SHP77 treated with DMSO at 0.1 percent for 48 hours (cell line): ENCODE measurements around the gene TRIB2.

Experiments used
- DNase-seq: peaks from one replicate; lab custom pipeline; 2025; lab: John Stamatoyannopoulos, UW

TRIB2 gene

DNA sequence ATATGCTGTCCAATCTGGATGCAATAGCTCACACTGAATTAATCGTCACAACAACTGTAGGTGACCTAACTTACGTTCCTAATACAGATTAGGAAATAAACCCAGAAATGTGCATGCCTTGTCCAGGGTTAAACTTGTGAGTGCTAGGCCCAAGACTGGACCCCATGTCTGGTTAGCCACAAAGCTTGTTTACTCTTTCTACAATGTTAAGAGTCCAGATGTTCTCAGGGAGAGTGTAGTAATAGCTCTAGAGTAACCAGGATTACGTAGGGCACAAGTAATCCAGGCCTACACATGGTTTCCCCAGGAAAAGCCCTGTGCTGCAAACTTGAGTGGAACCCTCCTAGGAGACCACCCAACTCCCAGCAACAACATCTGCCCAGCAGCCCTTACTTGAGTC is 26.2 kb downstream of the TRIB2 start:
- DNase-seq = no peak

DNA sequence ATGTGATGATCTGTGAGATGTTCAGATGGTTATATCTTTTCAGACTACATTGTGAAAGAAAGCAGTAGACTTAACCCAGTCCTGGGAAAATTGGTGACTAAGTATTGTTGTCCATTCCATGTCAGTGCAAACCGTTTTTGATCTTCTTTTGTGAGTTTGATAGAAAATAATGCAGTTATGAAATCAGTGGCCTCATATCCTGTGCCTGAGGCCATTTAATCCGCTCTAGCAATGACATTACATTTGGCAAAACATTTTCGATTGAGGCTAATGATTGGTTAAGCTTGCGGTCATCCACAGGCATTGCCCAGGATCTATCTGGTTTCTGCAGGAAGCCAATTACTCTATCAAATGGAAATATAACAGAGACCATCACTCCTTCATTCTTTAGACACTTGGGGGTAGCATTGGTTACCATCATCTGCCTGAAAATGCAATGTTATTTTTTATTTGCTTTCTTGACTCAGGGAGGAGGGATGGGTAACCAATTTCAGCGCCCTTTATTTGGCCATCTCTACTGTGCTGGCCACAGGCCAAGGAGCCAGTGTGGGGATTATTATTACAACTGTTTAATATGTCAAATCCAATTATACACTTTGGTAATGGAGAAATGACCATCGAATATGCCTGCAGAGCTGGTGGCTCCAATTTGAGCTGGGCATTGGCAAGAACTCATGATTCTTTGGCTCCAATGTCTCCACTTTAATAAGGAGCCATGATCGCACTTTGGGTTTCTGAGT is 33.6 kb downstream of the TRIB2 start:
- no peak for DNase-seq

DNA sequence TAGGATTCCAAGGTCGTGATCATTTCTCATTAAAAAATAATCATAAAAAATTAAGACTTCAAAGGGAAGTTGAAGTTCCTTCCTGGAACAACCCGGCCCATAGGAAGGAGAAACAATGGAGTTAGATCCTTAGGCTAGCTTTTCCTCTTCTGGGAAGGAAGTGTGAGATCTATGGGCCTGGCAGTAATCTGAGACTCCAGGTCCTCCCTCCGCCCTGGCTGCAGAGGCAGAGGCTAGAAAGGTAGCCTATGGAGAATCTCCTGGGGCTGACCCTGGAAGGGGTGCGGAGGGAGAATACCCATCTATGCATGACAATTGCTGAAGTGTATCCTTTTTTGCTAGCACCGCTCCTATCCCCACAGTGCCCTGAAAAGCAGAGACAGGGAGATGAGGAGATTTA is 37.9 kb downstream of the TRIB2 start:
- DNase-seq = no peak

DNA sequence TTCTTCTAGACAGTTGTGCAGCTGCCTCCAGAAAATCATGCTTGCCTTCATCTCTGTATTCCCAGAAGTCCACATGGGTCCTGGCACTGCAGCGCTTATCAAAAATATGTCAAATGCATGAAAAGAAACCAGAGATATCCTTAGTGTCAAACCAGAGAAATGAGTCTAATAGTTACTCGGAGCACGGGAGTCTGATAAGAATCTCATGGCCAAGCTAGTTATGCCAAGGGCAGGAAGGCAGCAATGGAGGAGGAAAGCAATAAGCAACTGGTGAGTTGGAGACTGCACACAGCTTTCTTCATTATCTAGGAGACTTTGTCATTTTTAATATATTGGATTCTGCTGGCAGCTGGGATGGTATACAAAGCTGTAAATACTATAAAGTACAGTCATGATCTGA is 38.6 kb downstream of the TRIB2 start:
- no peak for DNase-seq

DNA sequence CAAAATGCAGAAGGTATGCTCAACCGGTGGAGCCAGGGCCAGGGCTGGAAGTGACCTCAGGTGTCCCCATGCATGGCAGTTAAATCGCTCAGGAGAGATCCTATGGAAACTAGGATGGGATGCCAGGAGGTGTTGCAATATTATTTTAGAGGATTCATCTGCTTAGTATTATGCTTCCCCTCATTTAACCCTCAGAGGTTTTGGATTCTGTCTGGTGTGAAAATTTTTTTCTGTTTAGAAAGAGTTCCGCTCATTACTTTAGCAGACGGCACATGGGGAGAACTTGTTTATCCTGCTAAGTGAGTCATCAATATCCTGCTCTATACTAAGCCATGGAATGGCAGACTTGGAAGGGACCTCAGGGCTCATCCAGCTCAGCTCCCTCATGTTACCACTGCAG is 42.5 kb downstream of the TRIB2 start:
- no peak for DNase-seq

DNA sequence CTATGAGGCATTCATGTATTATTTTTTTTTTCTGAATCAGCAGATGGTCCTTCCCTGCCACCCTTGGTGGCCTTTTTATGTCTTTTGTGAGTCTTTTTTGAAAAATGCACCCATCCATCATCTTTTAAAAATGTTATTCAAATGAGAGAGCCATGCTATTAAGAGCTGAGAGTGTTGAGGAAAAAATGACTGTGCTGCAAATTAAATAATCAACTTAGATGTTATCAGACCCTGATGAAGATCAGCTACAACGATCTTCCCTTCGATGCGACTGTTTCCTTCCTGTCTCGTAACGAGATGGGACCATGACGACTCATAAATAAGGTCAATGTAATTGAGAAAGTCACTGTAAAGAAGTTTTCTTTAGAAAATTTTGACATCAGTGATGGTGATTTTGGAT is 44.4 kb downstream of the TRIB2 start:
- DNase-seq = no peak

DNA sequence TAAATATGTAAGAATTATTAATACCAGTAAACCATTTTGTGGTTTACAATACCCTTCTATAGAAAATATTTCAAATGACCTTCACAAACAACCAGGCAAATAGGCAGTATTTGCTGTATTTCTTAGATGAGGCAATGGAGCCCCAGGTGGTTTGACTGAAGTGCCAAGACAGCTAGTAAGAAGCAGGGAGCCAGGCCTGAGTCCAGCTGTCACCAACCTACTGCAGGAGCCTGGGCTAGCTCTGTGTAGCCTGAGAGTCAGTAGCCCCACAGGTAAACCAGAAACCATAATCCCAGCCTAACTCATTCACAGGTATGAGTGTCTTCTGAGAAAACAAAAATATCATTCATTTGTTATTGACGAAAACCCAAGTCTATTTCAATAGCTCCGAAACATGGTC is 45.6 kb downstream of the TRIB2 start:
- no peak for DNase-seq

DNA sequence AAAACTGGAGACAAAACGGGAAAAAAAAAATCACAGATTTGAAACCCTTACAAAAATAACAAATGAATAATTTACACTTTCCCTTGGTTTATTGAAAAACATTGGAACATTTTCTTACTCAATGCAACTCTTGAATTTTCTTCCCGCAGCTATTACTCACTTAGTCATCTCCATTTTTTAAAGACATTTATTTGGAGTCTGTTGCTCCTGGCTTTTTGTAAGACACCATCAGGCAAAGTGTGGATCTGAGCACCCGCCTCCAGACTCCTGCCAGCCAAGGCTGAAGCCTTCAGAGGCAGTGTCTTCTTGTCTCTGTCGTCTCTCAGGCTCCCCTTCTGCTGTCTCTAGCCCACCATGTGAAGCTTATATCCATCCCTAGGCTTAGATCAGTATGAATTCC is 46.2 kb downstream of the TRIB2 start:
- DNase-seq = no peak

DNA sequence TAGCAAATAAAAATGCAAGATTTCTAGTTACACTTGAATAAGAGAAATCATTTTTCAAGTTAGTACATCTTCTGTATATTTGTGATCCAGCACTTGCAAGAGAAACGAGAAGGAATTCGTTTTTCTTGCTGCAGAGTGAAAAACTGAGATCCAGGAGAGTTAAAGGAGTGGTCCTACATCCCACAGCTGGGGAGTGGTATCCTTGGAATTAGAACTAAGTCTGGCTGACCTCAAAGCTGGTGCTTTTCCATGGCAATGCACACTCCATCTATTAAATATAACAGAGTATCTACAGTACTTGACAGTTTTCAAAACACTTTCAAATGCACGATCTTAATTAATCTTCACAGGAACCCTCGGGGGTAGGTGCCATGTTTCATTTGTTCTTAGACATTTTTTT is 46.8 kb downstream of the TRIB2 start:
- DNase-seq = no peak

DNA sequence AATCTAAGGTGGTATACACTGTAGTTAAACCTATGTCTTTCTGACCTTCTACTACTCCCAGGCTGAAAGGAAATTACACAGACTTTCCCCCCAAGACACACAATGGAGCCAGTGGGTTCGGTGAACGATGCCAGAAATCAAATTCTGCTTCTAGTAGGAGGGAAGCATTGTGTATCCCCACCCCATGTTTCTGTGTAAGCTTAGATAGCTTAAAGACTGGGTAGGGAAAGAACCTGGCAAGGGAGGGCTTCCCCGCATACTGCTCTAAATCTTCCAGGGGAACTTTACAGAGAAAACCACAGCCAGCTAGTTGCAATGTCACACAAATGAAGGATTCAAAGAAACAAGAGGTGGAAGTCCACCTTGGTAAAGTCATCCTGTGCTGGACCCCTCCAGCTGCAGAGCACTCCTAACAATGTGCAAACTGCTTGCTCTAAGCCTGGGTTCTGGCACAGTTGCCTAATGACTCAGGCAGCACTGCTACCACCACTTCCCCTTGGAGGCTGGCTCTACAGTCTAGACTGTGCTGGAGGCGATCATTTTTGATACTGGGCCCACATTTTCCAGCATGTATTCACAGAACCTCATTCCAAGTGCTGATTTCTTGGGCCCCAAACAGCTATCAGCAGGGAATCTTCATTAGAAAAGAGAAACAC is 47.5 kb downstream of the TRIB2 start:
- DNase-seq = no peak

DNA sequence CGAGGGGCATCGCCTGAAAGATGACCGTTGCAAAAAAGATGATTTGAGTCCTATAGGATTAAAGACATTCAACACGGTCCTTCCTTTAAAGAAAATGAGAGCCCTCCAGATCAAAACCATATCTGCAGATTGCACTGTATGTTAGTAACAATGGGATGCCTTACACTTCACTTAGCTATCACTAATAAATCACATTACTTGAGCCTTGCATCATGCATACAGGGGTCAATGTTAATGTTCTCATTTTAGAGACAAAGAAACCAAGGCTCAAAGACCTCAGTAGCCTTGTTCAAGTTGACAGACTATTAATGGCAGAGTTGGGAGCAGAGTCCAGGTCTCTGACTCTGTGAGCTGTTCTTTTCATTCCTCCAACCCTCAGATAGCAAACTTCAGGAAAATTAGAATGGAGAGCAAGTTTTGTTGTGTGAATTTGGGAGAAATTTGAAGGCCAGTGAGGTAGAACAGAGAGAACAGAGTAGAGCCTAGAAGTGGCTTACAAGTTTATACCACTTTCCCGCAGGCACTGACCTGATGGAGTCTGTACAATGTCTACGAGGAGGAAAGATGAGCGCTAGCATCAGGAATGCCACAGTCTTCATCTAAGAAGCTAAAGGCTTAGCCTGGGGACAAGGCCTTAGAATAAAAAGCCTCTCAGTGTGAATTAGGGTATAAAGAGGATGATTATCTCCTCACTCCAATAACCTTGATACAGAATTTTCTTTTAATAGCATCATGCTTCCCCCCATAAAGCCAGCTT is 48.3 kb downstream of the TRIB2 start:
- DNase-seq = no peak

DNA sequence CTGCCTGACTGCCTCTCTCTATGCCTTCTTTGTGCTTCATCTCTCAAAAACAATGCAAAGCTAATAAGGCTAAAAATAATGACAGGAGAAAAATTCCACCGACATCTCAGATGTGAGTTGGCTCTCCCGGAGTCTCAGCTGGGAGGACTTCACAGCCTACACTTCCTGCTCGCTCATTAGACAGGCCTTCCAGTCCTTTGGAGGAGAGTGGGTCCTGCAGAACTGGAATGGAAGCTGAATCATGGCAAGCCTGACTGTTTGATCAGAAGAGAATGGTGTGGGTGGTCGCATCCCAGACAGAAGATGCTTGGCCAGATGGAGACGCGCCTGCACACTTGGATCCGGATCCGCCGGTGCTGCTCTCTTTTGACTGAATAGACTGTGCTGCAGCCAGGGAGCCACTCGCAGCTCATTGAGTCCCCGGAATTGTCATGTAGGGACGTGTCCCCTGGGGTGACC is 49.7 kb downstream of the TRIB2 start:
- DNase-seq = no peak

DNA sequence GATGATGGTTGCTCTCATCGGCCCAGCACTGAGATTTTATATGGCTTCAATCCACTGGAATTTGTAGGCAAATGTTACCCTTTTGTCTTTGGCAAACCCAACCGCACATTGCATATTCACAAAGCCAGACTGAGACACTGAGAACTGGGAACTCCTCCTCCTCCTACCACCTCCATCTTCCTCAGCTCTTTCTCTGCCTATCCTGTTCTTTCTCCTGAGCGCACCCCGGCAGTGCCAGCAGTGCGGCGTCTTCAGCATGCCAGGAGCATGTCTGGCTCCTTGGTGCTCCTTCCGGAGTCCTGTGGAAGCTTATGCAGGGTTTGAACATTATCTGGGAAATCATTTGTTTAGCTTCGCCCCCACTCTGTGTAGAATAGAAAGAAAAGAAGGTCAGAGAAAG is 50.8 kb downstream of the TRIB2 start:
- no peak for DNase-seq

DNA sequence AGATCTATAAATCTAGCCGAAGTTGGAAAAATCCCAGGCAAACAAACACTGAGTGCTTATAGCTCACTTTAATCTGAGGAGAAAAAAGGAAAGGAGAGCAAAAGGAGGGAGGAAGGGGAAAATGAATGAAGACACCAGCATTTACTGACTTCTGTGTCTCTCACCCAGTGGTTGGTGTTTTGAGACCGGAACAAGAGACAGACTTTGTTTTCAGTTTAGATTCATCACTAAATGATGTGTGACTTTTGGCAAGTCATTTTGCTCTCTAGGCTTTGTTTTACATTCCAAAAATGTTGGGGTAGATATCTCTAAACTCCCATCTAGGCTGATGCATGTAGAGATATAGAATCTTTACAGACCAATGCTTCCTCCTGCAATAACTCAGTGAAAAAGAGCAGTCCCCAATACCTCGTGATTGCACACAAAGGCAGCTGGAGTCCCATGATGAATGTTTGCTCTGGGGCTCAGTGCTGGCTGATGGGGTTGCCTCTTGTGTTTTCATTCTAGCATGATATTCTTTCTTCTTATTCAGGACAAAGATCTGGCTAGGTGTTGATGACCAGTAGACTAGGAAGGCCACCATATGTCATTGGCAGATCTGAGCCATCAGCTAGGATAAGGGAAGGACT is 51.4 kb downstream of the TRIB2 start:
- no peak for DNase-seq

DNA sequence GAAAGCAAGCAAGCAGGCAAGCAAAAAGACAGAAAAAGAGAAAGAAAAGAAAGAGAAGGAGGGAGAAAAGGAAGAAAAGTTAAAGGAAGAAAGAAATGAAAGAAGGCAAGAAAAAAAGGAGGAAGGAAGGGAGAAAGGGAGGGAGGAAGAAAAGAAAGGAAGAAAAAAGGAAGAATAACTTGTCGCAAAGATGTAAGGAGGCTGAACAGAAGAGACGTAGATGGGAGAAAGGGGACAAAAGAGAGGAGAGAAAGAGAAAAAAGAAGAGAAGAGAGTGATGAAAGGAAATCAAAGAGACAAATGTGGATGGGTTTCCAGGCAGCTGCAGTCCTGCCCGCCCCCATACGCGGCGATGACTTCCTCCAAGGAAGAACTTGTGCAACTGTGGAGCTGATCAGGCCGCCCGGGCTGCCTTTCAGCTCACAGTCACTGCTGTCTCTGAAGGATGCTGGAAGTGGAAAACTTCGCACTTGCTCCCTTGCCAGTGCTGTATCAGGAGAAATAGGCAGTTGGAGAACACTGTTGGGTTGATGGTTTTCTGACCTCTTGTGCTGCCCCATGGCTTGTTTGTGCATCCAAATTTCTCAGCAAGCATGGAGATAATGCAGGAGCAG is 52.9 kb downstream of the TRIB2 start:
- DNase-seq = no peak

DNA sequence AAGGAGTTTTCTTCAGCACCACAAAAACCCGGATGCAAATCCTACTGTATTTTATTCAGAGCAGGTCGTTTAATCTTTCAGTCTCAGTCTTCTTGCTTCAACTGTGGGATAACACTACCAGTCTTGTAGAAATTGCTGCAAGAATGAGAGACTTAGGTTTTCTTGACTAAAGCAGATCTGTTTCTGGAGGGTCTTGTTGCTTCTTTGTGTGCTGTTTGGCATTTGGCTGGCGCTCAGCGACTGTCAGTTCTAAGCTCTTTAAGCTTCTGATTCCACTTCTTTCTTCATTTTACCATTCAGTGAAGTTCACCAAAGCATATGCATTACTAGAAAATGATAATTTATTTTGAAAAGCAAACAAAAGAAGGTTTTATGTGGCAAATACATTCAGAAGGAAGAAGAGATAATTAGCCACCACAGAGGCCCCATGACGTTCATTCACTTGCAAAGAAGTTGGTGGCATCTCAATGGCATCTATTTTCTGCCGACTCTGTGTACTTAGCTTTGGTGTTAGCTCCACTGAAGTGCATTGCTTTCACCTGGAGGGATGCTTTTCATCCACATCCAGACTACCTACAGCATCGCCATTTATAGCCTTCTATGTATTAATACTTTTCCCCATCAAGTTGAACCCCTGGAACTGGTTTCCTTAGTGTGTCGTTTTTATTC is 53.7 kb downstream of the TRIB2 start:
- DNase-seq = no peak

DNA sequence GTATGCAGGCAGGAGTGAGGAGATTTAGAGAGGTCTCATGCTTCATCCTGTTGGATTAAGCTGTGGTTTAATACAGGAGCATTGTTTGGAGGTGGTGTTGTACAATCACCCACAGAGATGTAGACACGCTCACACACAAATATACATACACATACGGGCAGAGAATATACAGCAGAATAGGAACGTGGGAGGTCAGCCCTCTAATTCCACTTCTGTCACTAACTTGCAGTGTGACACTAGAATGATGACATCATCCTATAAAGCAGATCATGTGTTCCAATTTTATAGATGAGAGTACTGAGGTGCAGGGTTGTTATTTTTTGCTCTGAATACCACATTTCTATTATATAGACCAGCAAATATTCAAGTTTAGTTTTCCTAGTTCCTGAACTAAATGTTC is 54.4 kb downstream of the TRIB2 start:
- no peak for DNase-seq

DNA sequence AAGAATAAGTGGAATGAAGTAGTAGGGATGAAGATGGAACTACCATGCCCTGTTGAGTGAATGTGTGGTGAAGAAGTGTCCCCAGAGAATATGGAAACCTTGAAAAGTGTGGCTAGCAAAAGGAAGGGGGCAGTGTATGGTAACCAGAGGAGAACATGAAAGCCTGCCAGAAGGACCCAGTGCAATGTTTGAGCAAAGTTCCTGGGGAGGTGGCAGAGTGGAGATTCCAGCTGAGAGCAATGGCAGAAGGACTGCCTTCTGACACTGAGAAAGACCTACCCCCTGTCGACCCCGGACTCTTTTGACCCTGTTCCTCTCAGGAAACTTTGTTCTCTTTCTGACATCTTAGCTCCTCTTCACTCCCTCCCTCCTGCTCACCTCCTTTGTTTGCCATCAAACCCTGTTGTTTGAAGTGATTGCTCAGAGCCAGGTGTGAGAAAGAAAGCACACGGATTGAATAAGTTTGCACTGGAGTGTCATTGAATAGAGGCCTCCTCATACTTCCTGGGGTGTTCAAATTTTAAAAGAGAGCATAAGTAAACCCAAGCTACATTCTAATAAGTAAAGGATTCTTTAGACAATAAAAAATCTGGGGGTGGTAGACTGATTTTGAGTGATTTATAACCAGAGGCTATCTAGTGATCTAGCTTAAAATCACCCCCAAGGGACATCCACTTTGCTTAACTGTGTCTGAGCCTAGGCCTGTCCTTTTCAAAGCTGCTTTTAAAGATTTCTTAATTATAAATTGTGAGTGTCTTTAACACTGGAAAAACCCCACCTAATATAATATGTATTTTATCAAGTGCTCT is 57.1 kb downstream of the TRIB2 start:
- no peak for DNase-seq

DNA sequence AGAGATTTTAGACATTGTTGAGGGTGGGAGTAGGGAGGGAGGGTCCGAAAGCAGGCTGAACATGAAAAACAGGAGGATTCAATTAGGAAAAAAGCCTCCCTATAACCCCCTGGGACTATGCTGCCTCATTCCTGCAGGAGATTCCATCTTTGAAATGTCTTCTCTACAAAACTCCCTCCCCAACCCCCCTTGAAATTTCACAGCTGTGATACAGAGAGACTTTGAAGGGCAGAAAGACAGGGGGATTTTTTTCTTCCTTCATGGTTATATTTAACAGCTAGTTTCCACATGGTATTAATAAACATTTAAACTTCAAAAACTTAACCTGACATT is 57.6 kb downstream of the TRIB2 start:
- no peak for DNase-seq

DNA sequence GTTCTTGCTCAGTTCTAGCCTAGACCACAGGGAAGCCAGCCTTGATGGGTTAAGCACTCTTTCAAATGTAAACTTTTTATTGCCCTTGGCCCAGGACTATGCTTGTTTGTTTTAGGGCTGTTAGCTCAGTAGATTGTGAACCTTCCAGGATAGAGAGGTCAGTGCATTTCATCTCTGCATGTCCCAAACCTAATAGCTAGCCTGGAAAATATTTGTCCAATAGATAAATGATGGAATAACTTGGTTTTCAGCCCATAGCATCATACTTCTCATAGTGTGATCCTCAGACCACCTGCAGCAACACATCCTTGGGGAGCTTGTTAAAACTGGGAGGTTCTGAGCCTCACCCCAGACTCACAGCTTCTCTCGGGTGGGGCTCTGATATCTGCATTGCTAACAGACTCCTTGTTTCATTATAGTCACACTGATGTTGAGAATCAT is 59.8 kb downstream of the TRIB2 start:
- DNase-seq = no peak

DNA sequence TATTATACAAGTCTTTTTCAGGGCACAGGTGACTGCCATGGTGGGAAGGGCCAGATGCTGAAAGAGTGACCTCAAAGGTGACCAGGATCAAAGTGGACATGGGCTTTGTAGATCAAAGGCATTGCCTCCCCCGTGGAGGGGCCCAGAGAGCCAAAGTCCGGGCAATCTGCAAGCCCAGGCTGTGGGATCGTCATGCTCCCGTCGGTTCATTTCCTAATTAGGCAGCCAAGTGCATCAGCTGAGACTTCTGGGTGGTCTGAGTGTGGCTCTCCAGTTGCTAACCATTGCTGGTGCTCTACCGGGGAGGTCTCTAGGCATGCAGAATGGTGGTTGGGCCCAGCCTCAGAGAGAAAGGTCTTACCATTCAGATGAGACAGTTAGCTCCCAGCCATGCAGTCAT is 61.6 kb downstream of the TRIB2 start:
- DNase-seq = no peak
